GM12864 (cell line): Measurements from ENCODE around the gene LRRC2.

Experiments
- DNase-seq: peaks from one replicate; pipeline ENCODE4 v3.0.0-alpha.2; 2011; ENCODE audit warnings: low read depth
- H3K4me3 ChIP-seq: 2 replicates; pipeline ENCODE4 v1.5.1; 2011; ENCODE audit warnings: mild to moderate bottlenecking, low read depth, low read length, control low read depth
- TF ChIP-seq, protein P1 (sequence below): IDR thresholded peaks from 2 replicates; pipeline ENCODE4 v1.5.1; 2011; ENCODE audit warnings: low read depth, mild to moderate bottlenecking, moderate library complexity, low read length, control low read depth, inconsistent platforms; ENCODE audit errors: missing control alignments

LRRC2 gene

DNA sequence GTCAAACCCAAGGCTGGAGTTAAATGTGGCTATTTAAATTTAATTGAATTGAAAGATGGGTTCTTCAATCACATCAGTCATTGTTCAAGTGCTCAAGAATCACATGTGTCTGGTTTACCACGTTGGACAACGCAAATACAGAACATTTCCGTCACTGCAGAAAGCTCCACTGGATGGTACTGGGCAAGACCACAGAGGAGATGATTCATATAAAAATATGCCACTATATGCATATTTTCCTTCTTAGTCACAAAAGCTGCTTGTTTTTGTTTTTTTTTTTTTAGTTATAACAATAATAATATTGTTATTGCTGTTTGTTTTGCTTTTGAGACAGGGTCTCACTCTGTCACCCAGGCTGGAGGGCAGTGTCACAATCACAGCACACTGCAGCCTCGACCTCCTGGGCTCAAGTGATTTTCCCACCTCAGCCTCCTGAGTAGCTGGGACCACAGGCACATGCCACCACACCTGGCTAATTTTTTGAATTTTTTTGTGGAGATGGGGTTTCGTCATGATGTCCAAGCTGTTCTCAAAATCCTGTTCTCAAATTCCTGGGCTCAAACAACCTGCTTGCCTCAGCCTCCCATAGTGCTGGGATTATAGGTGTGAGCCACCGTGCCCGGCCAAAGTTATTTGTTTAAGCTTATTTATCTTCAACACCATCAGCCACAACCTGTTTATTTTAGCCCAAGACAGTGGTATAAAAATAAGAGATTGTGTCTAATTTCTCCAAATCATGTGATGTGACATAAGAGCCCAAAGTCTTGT, 48.9 kb downstream of the LRRC2 start:
- no peak overlapping the region for H3K4me3 ChIP-seq
- TF ChIP-seq, protein P1, sequence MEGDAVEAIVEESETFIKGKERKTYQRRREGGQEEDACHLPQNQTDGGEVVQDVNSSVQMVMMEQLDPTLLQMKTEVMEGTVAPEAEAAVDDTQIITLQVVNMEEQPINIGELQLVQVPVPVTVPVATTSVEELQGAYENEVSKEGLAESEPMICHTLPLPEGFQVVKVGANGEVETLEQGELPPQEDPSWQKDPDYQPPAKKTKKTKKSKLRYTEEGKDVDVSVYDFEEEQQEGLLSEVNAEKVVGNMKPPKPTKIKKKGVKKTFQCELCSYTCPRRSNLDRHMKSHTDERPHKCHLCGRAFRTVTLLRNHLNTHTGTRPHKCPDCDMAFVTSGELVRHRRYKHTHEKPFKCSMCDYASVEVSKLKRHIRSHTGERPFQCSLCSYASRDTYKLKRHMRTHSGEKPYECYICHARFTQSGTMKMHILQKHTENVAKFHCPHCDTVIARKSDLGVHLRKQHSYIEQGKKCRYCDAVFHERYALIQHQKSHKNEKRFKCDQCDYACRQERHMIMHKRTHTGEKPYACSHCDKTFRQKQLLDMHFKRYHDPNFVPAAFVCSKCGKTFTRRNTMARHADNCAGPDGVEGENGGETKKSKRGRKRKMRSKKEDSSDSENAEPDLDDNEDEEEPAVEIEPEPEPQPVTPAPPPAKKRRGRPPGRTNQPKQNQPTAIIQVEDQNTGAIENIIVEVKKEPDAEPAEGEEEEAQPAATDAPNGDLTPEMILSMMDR: no peak
- DNase-seq: no peak

DNA sequence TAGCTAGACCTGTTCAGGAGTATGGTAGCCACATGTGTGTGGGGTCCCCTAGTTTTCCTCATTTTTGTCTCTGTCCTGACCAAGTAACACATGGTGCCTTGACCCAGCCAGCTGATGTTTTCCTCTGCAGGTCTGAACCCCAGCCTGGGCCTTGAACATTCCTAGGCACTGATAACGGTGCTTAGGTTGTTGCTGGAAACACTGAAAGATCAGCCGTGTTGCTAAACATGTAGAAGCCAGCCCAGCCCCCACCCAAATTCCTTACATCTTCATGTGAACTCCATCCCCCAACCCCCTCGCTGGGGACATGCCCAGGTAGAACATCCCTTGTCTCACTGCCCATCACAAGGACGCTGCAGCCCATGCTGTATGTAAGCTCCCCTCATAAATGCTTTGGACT, 49.6 kb downstream of the LRRC2 start:
- TF ChIP-seq, protein P1: no peak
- no peak for DNase-seq
- H3K4me3 ChIP-seq: no peak overlapping the region

DNA sequence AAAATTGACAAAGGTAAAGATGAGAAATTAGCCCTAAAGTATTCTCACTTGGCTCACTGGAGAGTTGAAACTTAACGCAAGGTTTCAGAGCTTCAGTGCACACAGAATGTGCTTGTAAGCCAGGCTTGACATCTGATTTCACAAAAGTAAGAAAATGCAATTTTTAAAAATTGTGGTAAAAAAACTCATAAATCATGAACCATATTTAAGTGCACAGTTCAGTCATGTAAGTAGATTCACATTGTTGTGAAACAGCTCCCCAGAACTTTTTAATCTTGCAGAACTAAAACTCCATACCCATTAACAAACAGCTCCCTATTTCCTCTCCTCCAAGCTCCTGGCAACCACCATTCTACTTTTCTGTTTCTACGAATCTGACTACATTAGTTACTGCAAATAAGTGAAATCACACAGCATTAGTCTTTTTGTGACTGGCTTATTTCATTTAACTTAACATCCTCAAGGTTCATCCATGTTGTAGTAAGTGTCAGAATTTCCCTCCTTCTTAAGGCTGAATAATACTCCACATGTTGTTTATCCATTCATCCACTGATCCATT, 53.8 kb downstream of the LRRC2 start:
- H3K4me3 ChIP-seq: no peak overlapping the region
- DNase-seq: no peak
- TF ChIP-seq, protein P1: no peak

GRCh38 chr3:46509661-46510187, 56.4 kb downstream of the LRRC2 start:
- DNase-seq: no peak

GRCh38 chr3:46508850-46509591, 57.1 kb downstream of the LRRC2 start:
- TF ChIP-seq, protein P1: no peak
- H3K4me3 ChIP-seq: no peak overlapping the region
- DNase-seq: no peak

More at GRCh38 chr3:46509661-46510187, 56.4 kb downstream of the LRRC2 start:
- TF ChIP-seq, protein P1: no peak
- H3K4me3 ChIP-seq: no peak overlapping the region

- no peak overlapping the region for H3K4me3 ChIP-seq
- no peak for DNase-seq
- TF ChIP-seq, protein P1: no peak
Measured at GRCh38 chr3:46506526-46506925, 59.6 kb downstream of the LRRC2 start.
